Thyroid gland (tissue), 4 donors: Measurements from ENCODE around the gene SCGB1C2. TPM values are rescaled to one million over a fixed set of nuclear protein-coding genes. Genes with fewer than 3 reads are reported as not detected.

Experiments
- DNase-seq, 2 donors: peaks; one replicate each; pipeline ENCODE4 v3.0.0-alpha.2; 2019
- H3K27ac ChIP-seq, 3 donors: fragments of 200-600 bp; sonication (generic); 1 replicate in 2 of 3; 2 replicates in 1 of 3; pipeline ENCODE4 v1.5.1; 2016 to 2019; ENCODE audit warnings: mild to moderate bottlenecking in 1 of 3, moderate library complexity in 1 of 3
- H3K27me3 ChIP-seq: fragments of 200-600 bp; sonication (generic); one replicate; pipeline ENCODE4 v1.5.1; 2019
- H3K36me3 ChIP-seq, 2 donors: fragments of 200-600 bp; sonication (generic); one replicate each; pipeline ENCODE4 v1.5.1; 2016 to 2019
- H3K4me1 ChIP-seq, 2 donors: fragments of 200-600 bp; sonication (generic); one replicate each; pipeline ENCODE4 v1.5.1; 2017 to 2019
- H3K4me3 ChIP-seq, 3 donors: fragments of 200-600 bp; sonication (generic); replicated peaks in 1 of 3; 1 replicate in 2 of 3; 2 replicates in 1 of 3; pipeline ENCODE4 v1.5.1; 2016; ENCODE audit warnings: mild to moderate bottlenecking in 1 of 3
- H3K9me3 ChIP-seq: fragments of 200-600 bp; sonication (generic); one replicate; pipeline ENCODE4 v1.5.1; 2017
- POLR2A ChIP-seq, 2 donors: fragments of 450-650 bp; IDR thresholded peaks; one replicate each; pipeline ENCODE4 v1.6.1; 2017; ENCODE audit warnings: antibody characterized with exemption in 2 of 2, mild to moderate bottlenecking in 2 of 2, moderate library complexity in 1 of 2
- WGBS, 2 donors: methylation state at CpG; one replicate each; pipeline ENCODE4 v1.1.5; 2017; 5-methylcytosine and 5-hydroxymethylcytosine counted together
- intact Hi-C: fragments of 100-400 bp; cut with DNase I; formaldehyde crosslinking; loops from one replicate; pipeline ENCODE4 v1.15.1; 2023
- total RNA-seq, 4 donors: library from RNA; depleted of rRNA; stranded (reverse); fragments of >200 nt; gene quantifications; one replicate each; pipeline ENCODE4 v1.2.3, GENCODE V29; 2016
- TF ChIP-seq, protein P1 (sequence below), 6 experiments: fragments of 200-600 bp in 3 of 6; fragments of 450-650 bp in 3 of 6; sonication (generic) in 3 of 6; IDR thresholded peaks; one replicate each; pipeline ENCODE4 v1.5.1; 2016 to 2019; ENCODE audit warnings: antibody characterized with exemption in 6 of 6, mild to moderate bottlenecking in 2 of 6, inconsistent platforms in 1 of 6, moderate library complexity in 1 of 6

The SCGB1C2 gene
- total RNA-seq, 4 donors from 2014 or later = not detected

DNA sequence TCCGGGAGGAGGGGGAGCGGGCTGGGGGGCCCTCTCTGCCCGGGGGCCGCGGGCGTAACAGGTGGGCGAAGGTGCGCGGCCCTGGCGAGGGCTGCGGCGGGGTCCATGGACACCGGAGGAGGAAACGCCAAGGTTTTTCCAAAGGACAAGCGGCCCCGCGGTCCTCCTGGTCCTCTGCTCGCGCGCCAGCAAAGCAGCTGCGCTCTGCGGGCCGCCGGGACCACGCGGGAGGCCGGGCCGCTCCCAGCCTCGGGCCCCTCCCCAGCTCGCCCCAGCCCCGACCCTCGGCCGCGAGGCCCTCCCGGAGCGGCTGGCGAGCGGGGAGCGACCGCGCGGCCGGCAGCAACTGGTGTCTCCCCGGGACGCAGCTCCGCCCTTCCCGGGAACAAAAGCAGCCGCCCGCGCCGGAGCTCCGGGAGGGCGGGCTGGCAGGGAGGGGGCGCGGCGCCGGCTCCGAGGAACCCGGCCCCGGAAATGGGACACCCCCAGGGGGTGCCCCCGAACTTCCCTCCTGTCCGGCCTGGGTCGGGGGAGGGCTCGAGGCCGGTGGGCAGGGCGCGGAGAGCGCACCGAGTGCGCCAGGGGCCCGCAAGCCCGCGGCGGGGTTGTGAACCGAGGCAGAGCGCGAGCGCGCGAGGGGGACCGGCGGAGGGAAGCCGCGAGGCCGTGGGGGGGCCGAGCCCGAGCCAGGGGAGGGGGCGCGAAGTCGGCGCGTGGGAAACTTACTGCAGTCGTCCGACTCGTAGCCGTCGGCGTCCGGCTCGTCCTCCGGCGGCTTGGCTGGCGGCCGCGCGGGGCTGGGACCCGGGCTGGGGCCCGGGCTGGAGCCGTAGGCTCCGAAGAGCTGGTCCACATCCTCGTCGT is 43.2 kb downstream of the SCGB1C2 start:
- intact Hi-C loops = no loop called here
- Histone ChIP-seq H3K9me3 (no peaks in the 10 kb centered on the region), H3K36me3 (no peaks in the 10 kb centered on the region), H3K27me3 (peaks cover 6% of the 10 kb centered on the region), H3K27ac (peak overlapping the region in 2 of 3 donors; percentile 24 to 28), H3K4me1 (peaks cover 0 to 14% of the 10 kb centered on the region in 2 donors), H3K4me3 (peak overlapping the region in 1 of 3 donors; percentile 38)
- 0% methylated on average over 6 of the region's 112 CpGs; no CpG with 5 or more reads in 1 of the 2 donors for WGBS, 2 donors
- no peak for DNase-seq
- TF ChIP-seq POLR2A (IDR thresholded peaks at IDR 0.05) = no peak

DNA sequence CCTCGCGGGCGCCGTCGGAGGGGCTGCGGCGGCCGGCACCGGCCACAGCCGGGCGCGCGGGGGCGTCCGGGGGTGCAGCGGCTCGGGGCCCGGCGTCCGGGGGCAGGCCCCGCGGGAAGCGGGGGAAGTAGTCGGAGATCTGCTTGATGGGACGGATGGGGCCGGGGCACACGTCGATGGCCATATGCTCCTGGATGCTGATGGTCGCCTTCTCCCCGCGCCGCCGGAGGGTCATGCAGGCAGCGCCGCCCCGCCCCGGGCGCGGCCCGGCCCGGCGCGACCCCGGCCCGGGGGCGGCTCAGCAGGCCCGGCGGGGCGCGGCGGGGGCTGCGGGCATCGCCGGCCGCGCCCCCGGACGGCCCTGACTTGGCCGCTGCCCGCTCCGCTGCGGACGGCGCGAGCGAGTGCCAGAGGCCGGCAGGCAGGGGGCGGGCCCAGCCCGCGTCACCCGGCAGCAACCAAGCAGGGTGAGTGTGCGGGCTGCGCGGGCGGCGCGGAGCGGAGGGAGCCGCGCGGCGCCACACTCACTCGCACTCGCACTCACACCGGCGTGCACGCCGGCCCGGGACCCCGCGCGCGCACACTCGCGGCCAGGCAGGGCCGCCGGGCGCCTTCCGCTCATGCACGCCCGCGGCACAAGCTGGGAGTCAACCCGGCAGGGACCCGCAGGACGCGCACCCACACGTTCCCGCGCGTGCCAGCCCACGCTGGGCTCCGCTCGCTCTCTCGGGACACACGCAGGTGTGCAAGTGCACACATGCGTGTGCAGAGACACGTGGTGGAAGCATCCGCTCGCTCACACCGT is 44.1 kb downstream of the SCGB1C2 start, which contains the start of gene DOC2B:
Gene DOC2B (minus strand): TSS at position 406 of the 805 bp plus-strand sequence. CDS start 171 bp downstream, at position 235.
- Histone ChIP-seq H3K4me3 (peak within 1 kb of the TSS in 1 of 3 donors; percentile 38), H3K27ac (peak within 1 kb of the TSS in 2 of 3 donors; percentile 24 to 28), H3K27me3 (peaks cover 6% of the 10 kb centered on the region), H3K4me1 (peaks cover 0 to 14% of the 10 kb centered on the region in 2 donors), H3K36me3 (no peaks in the 10 kb centered on the region), H3K9me3 (no peaks in the 10 kb centered on the region)
- DNase-seq = peak; percentile 34 to 42
- 0 to 20% methylated on average over 2 to 3 of the region's 120 CpGs for WGBS, 2 donors
- intact Hi-C loops = no loop called here
- no peak for TF ChIP-seq POLR2A (IDR thresholded peaks at IDR 0.05)
- TF ChIP-seq, protein P1, sequence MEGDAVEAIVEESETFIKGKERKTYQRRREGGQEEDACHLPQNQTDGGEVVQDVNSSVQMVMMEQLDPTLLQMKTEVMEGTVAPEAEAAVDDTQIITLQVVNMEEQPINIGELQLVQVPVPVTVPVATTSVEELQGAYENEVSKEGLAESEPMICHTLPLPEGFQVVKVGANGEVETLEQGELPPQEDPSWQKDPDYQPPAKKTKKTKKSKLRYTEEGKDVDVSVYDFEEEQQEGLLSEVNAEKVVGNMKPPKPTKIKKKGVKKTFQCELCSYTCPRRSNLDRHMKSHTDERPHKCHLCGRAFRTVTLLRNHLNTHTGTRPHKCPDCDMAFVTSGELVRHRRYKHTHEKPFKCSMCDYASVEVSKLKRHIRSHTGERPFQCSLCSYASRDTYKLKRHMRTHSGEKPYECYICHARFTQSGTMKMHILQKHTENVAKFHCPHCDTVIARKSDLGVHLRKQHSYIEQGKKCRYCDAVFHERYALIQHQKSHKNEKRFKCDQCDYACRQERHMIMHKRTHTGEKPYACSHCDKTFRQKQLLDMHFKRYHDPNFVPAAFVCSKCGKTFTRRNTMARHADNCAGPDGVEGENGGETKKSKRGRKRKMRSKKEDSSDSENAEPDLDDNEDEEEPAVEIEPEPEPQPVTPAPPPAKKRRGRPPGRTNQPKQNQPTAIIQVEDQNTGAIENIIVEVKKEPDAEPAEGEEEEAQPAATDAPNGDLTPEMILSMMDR (IDR thresholded peaks at IDR 0.05) = no peak

DNA sequence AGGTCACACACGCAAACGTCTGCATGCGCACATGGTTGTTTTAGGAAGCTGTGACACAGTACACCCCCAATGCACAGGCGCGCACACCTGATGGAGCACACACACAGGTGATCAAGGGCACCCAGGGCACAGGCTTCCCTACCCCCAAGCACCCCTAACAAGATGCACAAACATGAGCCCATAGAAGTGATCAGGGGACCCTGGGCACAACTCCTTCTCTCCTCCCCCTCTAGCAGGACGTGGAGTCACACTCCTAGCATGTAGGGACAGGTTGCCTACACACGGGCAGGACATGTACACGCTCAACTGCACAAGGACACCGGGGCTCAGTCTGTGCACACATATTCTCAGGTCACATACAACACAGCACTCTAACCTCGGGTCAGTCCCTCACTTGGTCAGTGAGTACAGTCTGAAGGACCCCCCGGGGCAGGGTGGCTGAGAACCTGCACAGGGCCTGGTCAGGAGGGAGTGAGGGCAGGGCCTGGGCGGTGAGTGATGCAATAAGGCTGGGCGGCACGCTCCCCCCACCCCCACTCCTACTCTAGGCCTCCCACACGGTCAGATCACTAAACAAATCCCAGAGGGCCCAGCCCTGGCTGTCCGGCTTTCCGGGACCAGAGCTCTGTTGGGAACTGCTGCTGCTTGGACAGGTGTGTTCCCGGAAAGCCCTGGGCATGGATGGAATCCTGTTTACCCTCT is 44.8 kb downstream of the SCGB1C2 start:
- TF ChIP-seq, protein P1 (IDR thresholded peaks at IDR 0.05) = no peak
- no peak for TF ChIP-seq POLR2A (IDR thresholded peaks at IDR 0.05)
- Histone ChIP-seq H3K4me1 (peaks cover 0 to 14% of the 10 kb centered on the region in 2 donors), H3K27ac (no peak overlapping the region), H3K36me3 (no peaks in the 10 kb centered on the region), H3K4me3 (no peak overlapping the region), H3K9me3 (no peaks in the 10 kb centered on the region), H3K27me3 (peaks cover 6% of the 10 kb centered on the region)
- WGBS, 2 donors = 37 to 60% methylated on average over 4 to 5 of the region's 18 CpGs
- intact Hi-C loops = no loop called here
- DNase-seq = peak in 1 of 2 donors; percentile 14

DNA sequence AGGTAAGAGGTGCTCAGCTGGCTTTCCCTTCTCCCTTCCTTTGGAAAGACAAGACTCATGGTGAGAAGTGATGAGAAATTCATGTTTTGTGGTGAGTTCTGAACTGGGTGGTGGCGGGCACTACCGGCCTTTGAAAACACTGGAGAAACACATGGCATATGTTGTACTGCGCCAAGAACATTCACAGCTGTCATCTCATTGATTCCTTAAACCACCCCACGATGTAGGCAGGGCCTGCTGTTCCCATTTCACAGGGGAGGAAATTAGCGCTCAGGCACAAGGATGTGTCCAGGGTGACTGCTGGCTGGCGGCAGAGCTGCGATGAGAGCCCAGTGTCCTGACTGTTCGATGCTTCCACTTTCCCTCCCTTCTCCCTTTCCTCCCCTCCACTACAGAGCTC is 45.7 kb downstream of the SCGB1C2 start:
- no peak for DNase-seq
- peaks cover 0 to 14% of the 10 kb centered on the region in 2 donors for H3K4me1 ChIP-seq
- no peak overlapping the region for H3K4me3 ChIP-seq
- H3K36me3 ChIP-seq = no peaks in the 10 kb centered on the region
- TF ChIP-seq, protein P1 (IDR thresholded peaks at IDR 0.05) = no peak
- TF ChIP-seq POLR2A (IDR thresholded peaks at IDR 0.05) = no peak
- no peaks in the 10 kb centered on the region for H3K9me3 ChIP-seq
- intact Hi-C loops = no loop called here
- H3K27me3 ChIP-seq = peaks cover 6% of the 10 kb centered on the region
- no peak overlapping the region for H3K27ac ChIP-seq
- 71 to 85% methylated on average over 8 of the region's 8 CpGs for WGBS, 2 donors
